ENCODE data around the gene TXNRD1.

DNA sequence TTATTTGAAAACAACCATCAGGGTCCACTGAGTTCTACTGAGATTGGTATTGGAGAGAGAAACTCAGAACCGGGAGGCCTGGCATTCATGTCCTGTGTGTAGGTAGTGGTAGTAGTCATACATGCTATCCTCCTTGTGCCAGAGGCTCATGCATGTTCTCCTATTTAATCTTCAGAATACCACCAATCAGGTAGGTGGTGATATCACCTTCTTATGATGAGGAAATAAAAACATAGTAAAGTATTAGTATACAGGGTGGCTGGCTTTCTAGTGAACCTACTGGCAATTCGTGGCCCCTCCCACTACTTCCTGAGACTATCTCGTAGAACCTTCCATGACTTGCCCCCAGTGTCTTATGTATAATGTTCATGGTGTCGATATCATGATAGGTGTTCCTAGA lies 47.4 kb downstream of the TXNRD1 start:
- TF ChIP-seq, protein P1, sequence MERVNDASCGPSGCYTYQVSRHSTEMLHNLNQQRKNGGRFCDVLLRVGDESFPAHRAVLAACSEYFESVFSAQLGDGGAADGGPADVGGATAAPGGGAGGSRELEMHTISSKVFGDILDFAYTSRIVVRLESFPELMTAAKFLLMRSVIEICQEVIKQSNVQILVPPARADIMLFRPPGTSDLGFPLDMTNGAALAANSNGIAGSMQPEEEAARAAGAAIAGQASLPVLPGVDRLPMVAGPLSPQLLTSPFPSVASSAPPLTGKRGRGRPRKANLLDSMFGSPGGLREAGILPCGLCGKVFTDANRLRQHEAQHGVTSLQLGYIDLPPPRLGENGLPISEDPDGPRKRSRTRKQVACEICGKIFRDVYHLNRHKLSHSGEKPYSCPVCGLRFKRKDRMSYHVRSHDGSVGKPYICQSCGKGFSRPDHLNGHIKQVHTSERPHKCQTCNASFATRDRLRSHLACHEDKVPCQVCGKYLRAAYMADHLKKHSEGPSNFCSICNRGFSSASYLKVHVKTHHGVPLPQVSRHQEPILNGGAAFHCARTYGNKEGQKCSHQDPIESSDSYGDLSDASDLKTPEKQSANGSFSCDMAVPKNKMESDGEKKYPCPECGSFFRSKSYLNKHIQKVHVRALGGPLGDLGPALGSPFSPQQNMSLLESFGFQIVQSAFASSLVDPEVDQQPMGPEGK (CRISPR knock-in tag; IDR thresholded peaks at IDR 0.05; ENCODE audit: borderline replicate concordance): no peak
- no peak for TF ChIP-seq ZFP30 (CRISPR knock-in tag; IDR thresholded peaks at IDR 0.05)

All from SK-N-SH treated with all-trans-retinoic acid at 6 μM for 48 hours (cell line).